Measurements from ENCODE around the gene DTWD1. TPM values are rescaled to one million over a fixed set of nuclear protein-coding genes. Genes with fewer than 3 reads are reported as not detected.

Gene DTWD1
- total RNA-seq, 1 experiment from 2014 or later = 24.5 TPM

DNA sequence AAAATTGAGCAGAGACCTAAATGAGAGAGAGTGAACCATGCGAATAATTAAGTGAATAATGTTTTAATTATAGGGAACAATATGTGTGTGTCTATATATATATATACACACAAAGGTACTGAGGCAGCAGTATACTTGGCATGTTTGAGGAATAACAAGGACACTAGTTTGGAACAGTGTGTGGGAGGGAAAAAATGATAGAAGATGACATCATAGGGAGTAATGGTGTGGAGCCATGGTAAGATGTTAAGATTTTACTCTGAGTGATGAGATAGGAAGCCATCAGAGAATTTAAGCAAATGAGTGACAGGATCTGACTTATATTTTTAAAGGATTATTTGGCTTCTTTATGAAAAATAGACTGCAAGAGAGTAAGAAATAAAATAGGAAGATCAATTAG lies 29.1 kb downstream of the DTWD1 start:
- no TSS peak for BruUV-seq (replicated peaks)
- Histone ChIP-seq H2AFZ (no peak overlapping the region), H3K4me1 (replicated peaks; ENCODE audit: insufficient read depth) (no peaks in the 10 kb centered on the region), H3K36me3 (ENCODE audit: low read depth) (no peaks in the 10 kb centered on the region), H3K4me3 (no peak overlapping the region), H3K27me3 (ENCODE audit: insufficient read depth, low read depth) (no peaks in the 10 kb centered on the region), H4K20me1 (ENCODE audit: insufficient read depth) (no peaks in the 10 kb centered on the region), H3K9me2 (ENCODE audit: insufficient read depth) (no peaks in the 10 kb centered on the region), H3K4me2 (no peak overlapping the region), H3K9me3 (ENCODE audit: insufficient read depth, low read depth) (peaks cover 5% of the 10 kb centered on the region), H3K27ac (no peak overlapping the region), H3K79me2 (ENCODE audit: low read depth) (no peaks in the 10 kb centered on the region), H3F3A (ENCODE audit: insufficient read depth, low read depth) (no peaks in the 10 kb centered on the region)
- CTCF ChIA-PET = no interaction called here
- no peak for DNase-seq
- no peak for TF ChIP-seq EZH2 (IDR thresholded peaks at IDR 0.05; ENCODE audit: low read depth)
- TF ChIP-seq, protein P1, sequence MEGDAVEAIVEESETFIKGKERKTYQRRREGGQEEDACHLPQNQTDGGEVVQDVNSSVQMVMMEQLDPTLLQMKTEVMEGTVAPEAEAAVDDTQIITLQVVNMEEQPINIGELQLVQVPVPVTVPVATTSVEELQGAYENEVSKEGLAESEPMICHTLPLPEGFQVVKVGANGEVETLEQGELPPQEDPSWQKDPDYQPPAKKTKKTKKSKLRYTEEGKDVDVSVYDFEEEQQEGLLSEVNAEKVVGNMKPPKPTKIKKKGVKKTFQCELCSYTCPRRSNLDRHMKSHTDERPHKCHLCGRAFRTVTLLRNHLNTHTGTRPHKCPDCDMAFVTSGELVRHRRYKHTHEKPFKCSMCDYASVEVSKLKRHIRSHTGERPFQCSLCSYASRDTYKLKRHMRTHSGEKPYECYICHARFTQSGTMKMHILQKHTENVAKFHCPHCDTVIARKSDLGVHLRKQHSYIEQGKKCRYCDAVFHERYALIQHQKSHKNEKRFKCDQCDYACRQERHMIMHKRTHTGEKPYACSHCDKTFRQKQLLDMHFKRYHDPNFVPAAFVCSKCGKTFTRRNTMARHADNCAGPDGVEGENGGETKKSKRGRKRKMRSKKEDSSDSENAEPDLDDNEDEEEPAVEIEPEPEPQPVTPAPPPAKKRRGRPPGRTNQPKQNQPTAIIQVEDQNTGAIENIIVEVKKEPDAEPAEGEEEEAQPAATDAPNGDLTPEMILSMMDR (conservative IDR thresholded peaks at IDR 0.05) = no peak
- intact Hi-C loops (cut with micrococcal nuclease; ENCODE audit: unreplicated experiment) = no loop called here
- POLR2A ChIA-PET (ENCODE audit: unreplicated experiment) = no interaction called here

DNA sequence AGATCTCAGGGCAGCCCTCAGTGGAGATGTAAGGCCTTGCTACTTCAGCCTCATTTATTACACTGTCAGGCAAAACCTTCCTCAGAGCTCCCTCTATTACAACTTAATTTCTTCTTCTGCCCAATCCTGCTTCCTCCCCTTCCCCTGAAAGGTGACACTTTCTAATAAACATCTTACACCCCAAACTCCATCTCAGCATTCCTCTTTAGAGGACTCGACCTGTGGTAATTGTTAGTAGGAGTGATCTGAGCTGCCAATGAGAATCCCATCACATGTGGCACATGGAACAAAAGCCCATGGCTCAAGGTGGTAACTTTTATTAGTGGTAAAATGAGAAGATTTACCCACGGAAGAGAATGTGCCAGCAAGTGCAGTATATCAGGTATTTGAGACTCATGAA lies 29.8 kb downstream of the DTWD1 start:
- intact Hi-C loops (cut with micrococcal nuclease; ENCODE audit: unreplicated experiment) = no loop called here
- no TSS peak for BruUV-seq (replicated peaks)
- Histone ChIP-seq H3K4me3 (no peak overlapping the region), H3K4me1 (replicated peaks; ENCODE audit: insufficient read depth) (no peaks in the 10 kb centered on the region), H3K27me3 (ENCODE audit: insufficient read depth, low read depth) (no peaks in the 10 kb centered on the region), H3K79me2 (ENCODE audit: low read depth) (no peaks in the 10 kb centered on the region), H3F3A (ENCODE audit: insufficient read depth, low read depth) (no peaks in the 10 kb centered on the region), H3K36me3 (ENCODE audit: low read depth) (no peaks in the 10 kb centered on the region), H3K9me2 (ENCODE audit: insufficient read depth) (no peaks in the 10 kb centered on the region), H4K20me1 (ENCODE audit: insufficient read depth) (no peaks in the 10 kb centered on the region), H2AFZ (no peak overlapping the region), H3K9me3 (ENCODE audit: insufficient read depth, low read depth) (peaks cover 5% of the 10 kb centered on the region), H3K4me2 (no peak overlapping the region), H3K27ac (no peak overlapping the region)
- no peak for TF ChIP-seq EZH2 (IDR thresholded peaks at IDR 0.05; ENCODE audit: low read depth)
- TF ChIP-seq, protein P1 (conservative IDR thresholded peaks at IDR 0.05) = no peak
- CTCF ChIA-PET = no interaction called here
- POLR2A ChIA-PET (ENCODE audit: unreplicated experiment) = no interaction called here
- DNase-seq = no peak

DNA sequence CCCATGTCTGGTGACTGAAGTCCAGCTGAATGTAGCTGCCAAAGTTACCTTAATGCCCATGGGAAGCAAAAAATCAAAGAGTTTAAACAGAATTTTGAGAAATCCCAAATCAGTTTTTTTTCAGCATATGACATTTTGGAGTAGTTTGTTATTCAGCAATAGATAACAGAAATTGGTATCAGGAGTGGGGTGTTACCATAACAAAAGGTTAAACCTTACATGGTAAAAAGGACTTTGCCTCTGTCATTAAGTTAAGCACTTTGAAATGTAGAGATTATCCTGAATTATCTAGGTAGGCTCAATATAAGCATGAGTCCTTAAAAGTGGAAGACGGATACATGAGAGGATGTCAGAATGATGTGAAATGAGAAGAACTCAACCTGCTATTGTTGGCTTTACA lies 32.1 kb downstream of the DTWD1 start:
- Histone ChIP-seq H3K9me2 (ENCODE audit: insufficient read depth) (no peaks in the 10 kb centered on the region), H4K20me1 (ENCODE audit: insufficient read depth) (no peaks in the 10 kb centered on the region), H3K27me3 (ENCODE audit: insufficient read depth, low read depth) (no peaks in the 10 kb centered on the region), H3K4me2 (no peak overlapping the region), H3K79me2 (ENCODE audit: low read depth) (no peaks in the 10 kb centered on the region), H3K36me3 (ENCODE audit: low read depth) (no peaks in the 10 kb centered on the region), H2AFZ (no peak overlapping the region), H3K9me3 (ENCODE audit: insufficient read depth, low read depth) (peaks cover 5% of the 10 kb centered on the region), H3K4me1 (replicated peaks; ENCODE audit: insufficient read depth) (no peaks in the 10 kb centered on the region), H3K27ac (no peak overlapping the region), H3F3A (ENCODE audit: insufficient read depth, low read depth) (no peaks in the 10 kb centered on the region), H3K4me3 (no peak overlapping the region)
- POLR2A ChIA-PET (ENCODE audit: unreplicated experiment) = no interaction called here
- TF ChIP-seq, protein P1 (conservative IDR thresholded peaks at IDR 0.05) = no peak
- TF ChIP-seq EZH2 (IDR thresholded peaks at IDR 0.05; ENCODE audit: low read depth) = no peak
- DNase-seq = no peak
- CTCF ChIA-PET = no interaction called here
- no TSS peak for BruUV-seq (replicated peaks)
- intact Hi-C loops (cut with micrococcal nuclease; ENCODE audit: unreplicated experiment) = no loop called here
